ENCODE results near the gene ZXDC. TPM values are rescaled to one million over a fixed set of nuclear protein-coding genes. Genes with fewer than 3 reads are reported as not detected.
A peak's percentile ranks its signal among the peaks of the same experiment; 100 is the strongest.

Gene ZXDC
- total RNA-seq, 2 donors from 2014 or later = 20.4 to 28.5 TPM

GRCh38 chr3:126445506-126445905 is 30.2 kb downstream of the ZXDC start:
- Histone ChIP-seq H3K27me3 (no peaks in the 10 kb centered on the region), H3K9me3 (no peaks in the 10 kb centered on the region), H3K27ac (no peak overlapping the region), H3K4me3 (no peak overlapping the region), H3K9ac (ENCODE audit: low read depth in 2 of 2, low read length in 2 of 2) (no peak overlapping the region), H3K4me1 (no peaks in the 10 kb centered on the region), H3K36me3 (no peaks in the 10 kb centered on the region)
- intact Hi-C loops (cut with DNase I) = no loop called here
- no peak for TF ChIP-seq CTCF (IDR thresholded peaks at IDR 0.05)
- no peak for DNase-seq

DNA sequence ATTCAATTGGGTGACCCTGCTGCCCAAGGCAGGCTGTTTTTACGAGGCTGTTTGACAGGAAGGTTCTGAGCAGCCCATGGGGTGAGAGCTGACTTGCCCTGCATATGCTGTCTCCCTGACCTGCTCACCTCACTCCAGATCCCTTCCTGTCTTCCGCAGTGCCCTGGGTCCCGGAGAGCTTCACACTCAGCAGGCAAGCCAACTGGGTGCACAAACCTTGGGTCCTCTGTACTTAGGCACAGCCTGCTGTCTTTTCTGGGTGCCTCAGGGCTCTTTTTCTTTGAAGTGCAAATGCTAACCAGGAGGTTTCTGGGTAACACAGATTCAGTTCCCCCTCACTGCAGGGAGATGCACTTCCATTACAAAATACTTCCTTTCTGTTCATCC is 32.8 kb downstream of the ZXDC start:
- Histone ChIP-seq H3K27me3 (no peaks in the 10 kb centered on the region), H3K9me3 (no peaks in the 10 kb centered on the region), H3K4me1 (no peaks in the 10 kb centered on the region), H3K9ac (ENCODE audit: low read depth in 2 of 2, low read length in 2 of 2) (no peak overlapping the region), H3K36me3 (no peaks in the 10 kb centered on the region), H3K4me3 (no peak overlapping the region), H3K27ac (no peak overlapping the region)
- intact Hi-C loops (cut with DNase I) = no loop called here
- no peak for TF ChIP-seq CTCF (IDR thresholded peaks at IDR 0.05)
- DNase-seq = peak; percentile 10

DNA sequence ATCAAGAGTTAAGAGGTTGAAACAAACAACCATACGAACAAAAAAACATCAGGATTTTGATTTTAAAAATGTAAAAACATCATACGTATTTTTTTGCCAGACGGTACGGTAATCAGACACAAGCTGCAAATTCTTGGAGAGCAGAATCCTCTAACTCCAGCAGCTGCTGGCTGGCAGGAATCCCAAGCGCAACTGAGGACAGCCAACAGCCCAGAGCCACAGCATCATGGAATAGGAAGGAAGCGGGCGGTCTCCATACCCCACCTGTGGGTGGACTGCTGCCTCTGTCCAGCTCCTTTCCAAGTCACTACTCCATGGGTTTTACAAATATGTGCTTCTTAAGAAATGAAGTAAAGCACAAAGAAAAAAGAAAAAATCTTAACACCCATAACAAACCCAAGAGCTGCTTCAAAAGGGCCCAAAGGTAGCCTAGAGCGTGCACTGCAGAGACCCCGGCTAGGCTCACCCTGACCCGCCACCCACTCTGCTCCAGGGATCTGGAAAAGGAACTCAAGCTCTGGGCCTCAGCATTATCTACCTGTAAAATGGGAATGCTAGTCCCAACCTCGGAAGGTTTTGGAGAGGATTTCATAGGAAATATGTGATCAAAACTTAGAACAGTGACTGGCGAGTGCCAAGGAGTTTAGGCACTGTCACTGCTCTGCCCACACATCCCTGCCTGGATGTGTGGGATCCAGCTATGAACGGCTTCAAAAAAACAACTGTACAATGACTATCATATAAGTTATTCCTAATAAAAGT is 33.4 kb downstream of the ZXDC start:
- intact Hi-C loops (cut with DNase I) = no loop called here
- no peaks in the 10 kb centered on the region for H3K4me1 ChIP-seq
- no peaks in the 10 kb centered on the region for H3K27me3 ChIP-seq
- no peaks in the 10 kb centered on the region for H3K9me3 ChIP-seq
- H3K27ac ChIP-seq = no peak overlapping the region
- H3K4me3 ChIP-seq = no peak overlapping the region
- DNase-seq = peak; percentile 9
- H3K9ac ChIP-seq (ENCODE audit: low read depth in 2 of 2, low read length in 2 of 2) = no peak overlapping the region
- H3K36me3 ChIP-seq = no peaks in the 10 kb centered on the region
- no peak for TF ChIP-seq CTCF (IDR thresholded peaks at IDR 0.05)

DNA sequence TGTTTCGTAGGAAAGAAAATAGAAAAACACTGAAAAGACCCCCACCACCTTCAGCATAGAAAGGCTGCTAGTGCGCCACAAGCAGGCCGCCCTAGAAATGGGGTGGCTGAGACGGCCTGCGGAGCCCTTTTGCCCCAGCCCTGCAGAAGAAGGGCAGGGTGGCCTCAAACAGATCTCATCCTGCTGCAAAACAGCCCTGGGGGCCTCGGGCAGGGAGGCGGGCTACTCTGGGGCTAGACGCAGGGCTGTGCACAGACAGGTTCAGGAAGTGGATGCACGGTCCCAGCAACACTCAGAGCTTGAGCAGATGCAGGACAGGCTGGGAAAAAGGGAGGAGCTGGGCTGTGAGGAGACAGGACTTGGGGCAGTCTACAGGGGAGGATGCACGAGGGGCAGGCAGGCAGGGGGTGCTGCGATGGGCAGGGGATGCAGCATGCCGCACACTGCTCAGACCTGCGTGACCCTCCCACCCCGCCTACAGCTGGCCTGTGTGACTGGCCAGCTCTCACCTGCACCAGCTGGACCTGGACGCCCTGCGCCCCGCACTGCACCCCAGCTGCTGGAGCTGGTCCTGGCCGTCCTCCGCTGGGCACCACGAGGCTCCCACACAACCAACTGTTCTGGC is 34.3 kb downstream of the ZXDC start:
- peak; percentile 6 for DNase-seq
- no peak overlapping the region for H3K9ac ChIP-seq (ENCODE audit: low read depth in 2 of 2, low read length in 2 of 2)

DNA sequence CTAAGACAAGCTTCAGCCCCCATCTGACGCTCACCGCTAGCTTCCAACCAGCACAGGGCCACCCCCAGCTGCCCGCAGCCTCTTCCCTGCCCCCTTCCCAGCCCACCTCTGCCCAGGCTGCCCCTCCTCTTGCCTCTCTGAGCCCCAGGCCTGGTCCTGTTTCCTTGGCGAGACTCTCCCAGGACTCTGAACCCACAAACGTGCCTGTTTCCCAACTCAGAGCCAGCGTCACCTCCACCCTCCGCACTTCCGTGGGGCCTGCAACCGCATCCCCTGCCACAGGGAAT is 35.0 kb downstream of the ZXDC start:
- Histone ChIP-seq H3K27ac (no peak overlapping the region), H3K36me3 (no peaks in the 10 kb centered on the region), H3K4me1 (no peaks in the 10 kb centered on the region), H3K9ac (ENCODE audit: low read depth in 2 of 2, low read length in 2 of 2) (no peak overlapping the region), H3K9me3 (no peaks in the 10 kb centered on the region), H3K27me3 (no peaks in the 10 kb centered on the region), H3K4me3 (no peak overlapping the region)
- peak; percentile 13 for DNase-seq
- intact Hi-C loops (cut with DNase I) = no loop called here
- no peak for TF ChIP-seq CTCF (IDR thresholded peaks at IDR 0.05)

More for the DNA sequence above, 34.3 kb downstream of the ZXDC start:
- H3K4me3 ChIP-seq = no peak overlapping the region
- no peaks in the 10 kb centered on the region for H3K27me3 ChIP-seq
- TF ChIP-seq CTCF (IDR thresholded peaks at IDR 0.05) = no peak
- intact Hi-C loops (cut with DNase I) = no loop called here
- H3K27ac ChIP-seq = no peak overlapping the region
- no peaks in the 10 kb centered on the region for H3K36me3 ChIP-seq
- no peaks in the 10 kb centered on the region for H3K4me1 ChIP-seq
- H3K9me3 ChIP-seq = no peaks in the 10 kb centered on the region

All from colonic mucosa (tissue), 4 donors.